ENCODE results near the gene AIF1L. TPM values are rescaled to one million over a fixed set of nuclear protein-coding genes. Genes with fewer than 3 reads are reported as not detected.

AIF1L gene
- total and polyA plus RNA-seq, 2 of the 13 experiments (the other 11 are each of a cell fraction or from before 2014, with no cell fraction given), result 12.4 to 36.5 TPM

- peaks cover 0 to 6% of the 10 kb centered on the region in 2 experiments; a peak in 1 of 5 replicates for H3K27me3 ChIP-seq (ENCODE audit: control insufficient read depth in 1 of 2, insufficient read depth in 2 of 2, low read length in 2 of 2)
- peaks cover 27% of the 10 kb centered on the region for H3K79me2 ChIP-seq (ENCODE audit: insufficient read depth, low read length)
- FAIRE-seq (peak; percentile 67), DNase-seq (ENCODE audit: low spot score) (peak; percentile 92), ATAC-seq (peak; percentile 96)
- H3K36me3 ChIP-seq (replicated peaks in 1 of 2; ENCODE audit: control insufficient read depth in 1 of 2, insufficient read depth in 2 of 2, low read length in 2 of 2), result peaks cover 10 to 39% of the 10 kb centered on the region in 2 experiments; a peak in 4 of 5 replicates
- no peaks in the 10 kb centered on the region for H4K20me1 ChIP-seq (ENCODE audit: insufficient read depth, low read length)
- H3K4me1 ChIP-seq (ENCODE audit: insufficient read depth, low read length), result peaks cover 59% of the 10 kb centered on the region
- H3K9ac ChIP-seq (ENCODE audit: insufficient read depth, low read depth, low read length), result peak within 1 kb of the TSS; percentile 95
- H3K27ac ChIP-seq (ENCODE audit: extremely low read length, insufficient read depth, low read length), result peak within 1 kb of the TSS; percentile 94
- intact Hi-C loops (cut with micrococcal nuclease; ENCODE audit: unreplicated experiment) (loop anchor here (2.0 kb wide), 1 partner anchor 67 kb away; no protein-coding TSS in a partner anchor), in situ Hi-C loops (cut with HindIII; ENCODE audit: extremely low pct_ligation_motif_present, low pct_unique_long_range_greater_than_20kb) (no loop called here)
- H3K4me2 ChIP-seq (ENCODE audit: low read depth, low read length), result peak within 1 kb of the TSS; percentile 96
- no peak within 1 kb of the TSS for H2AFZ ChIP-seq (ENCODE audit: low read length)
- CTCF ChIA-PET (ENCODE audit: low intra/inter-chr PET ratio, low total read pairs), result no interaction called here
- under 1% methylated on average over 46 of the region's 61 CpGs for WGBS (ENCODE audit: low lambda C conversion rate)
- H3K4me3 ChIP-seq (replicated peaks in 1 of 3; ENCODE audit: insufficient read depth in 1 of 3, low read depth in 2 of 3, low read length in 3 of 3), result peak within 1 kb of the TSS; percentile 82 to 98 (median 96)
- TSS peak; percentile 64 for BruUV-seq (replicated peaks)
- POLR2A ChIA-PET, result interaction anchor here (0.6 to 2.5 kb wide), 8 partner anchors 10 to 248 kb away, joined by 3 to 19 read pairs (median 4); partner anchors contain the start of gene AIF1L
- no peaks in the 10 kb centered on the region for H3K9me3 ChIP-seq (ENCODE audit: low read length)
- TF ChIP-seq BRD4 (CRISPR knock-in tag; IDR thresholded peaks at IDR 0.05) (peak; percentile 88; the same call in 1 of the 2 replicates), KDM5A (IDR thresholded peaks at IDR 0.05; ENCODE audit: borderline replicate concordance, low read length) (peak; percentile 99), ZNF761 (CRISPR knock-in tag; conservative IDR thresholded peaks at IDR 0.05) (no peak), ATF5 (CRISPR knock-in tag; IDR thresholded peaks at IDR 0.05; ENCODE audit: low read depth) (no peak), ZBTB38 (CRISPR knock-in tag; IDR thresholded peaks at IDR 0.05) (no peak; the same call in 1 of the 2 replicates), ZNF670 (CRISPR knock-in tag; IDR thresholded peaks at IDR 0.05; ENCODE audit: borderline replicate concordance) (peak; percentile 51; the same call in 1 of the 2 replicates), ZFP41 (CRISPR knock-in tag; IDR thresholded peaks at IDR 0.05; ENCODE audit: borderline replicate concordance) (peak; percentile 82; the same call in 1 of the 2 replicates), THRA (CRISPR knock-in tag; IDR thresholded peaks at IDR 0.05; ENCODE audit: borderline replicate concordance) (peak; percentile 73), ZNF24 (IDR thresholded peaks at IDR 0.05) (no peak), HNRNPK (IDR thresholded peaks at IDR 0.05; ENCODE audit: low read depth, low read length, poor library complexity, severe bottlenecking) (no peak), U2AF1 (optimal IDR thresholded peaks at IDR 0.05; ENCODE audit: low read depth, low read length) (peak; percentile 90), ZNF749 (CRISPR knock-in tag; IDR thresholded peaks at IDR 0.05; ENCODE audit: borderline replicate concordance) (peak; percentile 66; the same call in 1 of the 2 replicates), ZNF619 (CRISPR knock-in tag; IDR thresholded peaks at IDR 0.05) (peak; percentile 36; the same call in 1 of the 2 replicates), ZNF574 (CRISPR knock-in tag; IDR thresholded peaks at IDR 0.05) (peak; percentile 96), HNRNPL (IDR thresholded peaks at IDR 0.05; ENCODE audit: low read depth, low read length) (peak; percentile 79; the same call in 1 of the 2 replicates), TBX2 (CRISPR knock-in tag; IDR thresholded peaks at IDR 0.05; ENCODE audit: borderline replicate concordance) (peak; percentile 93), MAFK (conservative IDR thresholded peaks at IDR 0.05 in 1 of 2, IDR thresholded peaks at IDR 0.05 in 1 of 2; ENCODE audit: low read length in 2 of 2) (no peak), CREM (IDR thresholded peaks at IDR 0.05) (peak; percentile 99), CREM (CRISPR knock-in tag; IDR thresholded peaks at IDR 0.05) (peak; percentile 99)
Measured at GRCh38 chr9:131125288-131126058, 29.1 kb downstream of the AIF1L start, which contains the start of gene NUP214. TSS of gene NUP214 (plus strand) at chr9:131125586. CDS start at chr9:131125705, 119 bp downstream.
